Astrocyte (in vitro differentiated cells and primary cell): Measurements from ENCODE around the gene TMEM44.

ENCODE experiments used
- EZH2 ChIP-seq: IDR thresholded peaks from 2 replicates; pipeline ENCODE4 v1.6.1; 2012; ENCODE audit warnings: mild to moderate bottlenecking, low read length, inconsistent platforms; ENCODE audit not compliant: insufficient read depth
- TF ChIP-seq, protein P1 (sequence below): IDR thresholded peaks from 2 replicates; pipeline ENCODE4 v1.5.1; 2011; ENCODE audit warnings: low read depth, mild to moderate bottlenecking, inconsistent platforms, low read length, moderate library complexity; ENCODE audit not compliant: insufficient read depth

DNA sequence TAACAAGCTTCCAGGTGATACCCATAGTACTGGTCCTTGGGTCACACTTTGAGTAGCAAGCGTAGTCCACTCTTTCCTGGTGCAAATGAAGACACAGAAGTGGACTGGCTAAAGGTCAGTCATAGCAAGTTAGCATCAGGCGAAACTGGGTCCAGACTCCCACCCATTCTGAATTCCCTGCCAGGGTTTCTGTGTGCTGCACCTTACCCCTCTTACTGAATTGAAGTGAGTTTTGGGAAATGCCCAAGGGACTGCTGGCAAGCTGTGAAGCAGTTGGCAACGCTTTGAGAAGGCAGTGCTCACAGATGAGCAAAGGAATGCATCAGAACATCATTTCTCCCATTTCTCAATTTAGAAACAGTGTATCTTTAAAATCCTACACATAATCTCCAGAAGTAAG, 40.5 kb upstream of the TMEM44 start:
- TF ChIP-seq, protein P1, sequence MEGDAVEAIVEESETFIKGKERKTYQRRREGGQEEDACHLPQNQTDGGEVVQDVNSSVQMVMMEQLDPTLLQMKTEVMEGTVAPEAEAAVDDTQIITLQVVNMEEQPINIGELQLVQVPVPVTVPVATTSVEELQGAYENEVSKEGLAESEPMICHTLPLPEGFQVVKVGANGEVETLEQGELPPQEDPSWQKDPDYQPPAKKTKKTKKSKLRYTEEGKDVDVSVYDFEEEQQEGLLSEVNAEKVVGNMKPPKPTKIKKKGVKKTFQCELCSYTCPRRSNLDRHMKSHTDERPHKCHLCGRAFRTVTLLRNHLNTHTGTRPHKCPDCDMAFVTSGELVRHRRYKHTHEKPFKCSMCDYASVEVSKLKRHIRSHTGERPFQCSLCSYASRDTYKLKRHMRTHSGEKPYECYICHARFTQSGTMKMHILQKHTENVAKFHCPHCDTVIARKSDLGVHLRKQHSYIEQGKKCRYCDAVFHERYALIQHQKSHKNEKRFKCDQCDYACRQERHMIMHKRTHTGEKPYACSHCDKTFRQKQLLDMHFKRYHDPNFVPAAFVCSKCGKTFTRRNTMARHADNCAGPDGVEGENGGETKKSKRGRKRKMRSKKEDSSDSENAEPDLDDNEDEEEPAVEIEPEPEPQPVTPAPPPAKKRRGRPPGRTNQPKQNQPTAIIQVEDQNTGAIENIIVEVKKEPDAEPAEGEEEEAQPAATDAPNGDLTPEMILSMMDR, result no peak
- TF ChIP-seq EZH2, result no peak
